OCI-LY7 (cell line): ENCODE results near the gene NT5M. TPM values are rescaled to one million over a fixed set of nuclear protein-coding genes. Genes with fewer than 3 reads are reported as not detected.

Experiments
- BruUV-seq: library from RNA; stranded (reverse); fragments of 400-500 nt; replicated peaks from 2 replicates; lab custom pipeline; 2021; lab: Mats Ljungman, UMichigan
- CTCF ChIA-PET: fragments of 300-600 bp; sonication (Branson Sonifier 250); formaldehyde crosslinking; loops from one replicate; lab custom pipeline; 2022; ENCODE audit warnings: antibody characterized with exemption; ENCODE audit not compliant: unreplicated experiment; lab: Charles Lee
- POLR2A ChIA-PET: fragments of 300-600 bp; sonication (Branson Sonifier 250); formaldehyde crosslinking; loops from one replicate; lab custom pipeline; 2022; ENCODE audit warnings: antibody characterized with exemption; lab: Charles Lee
- DNase-seq: peaks from one replicate; pipeline ENCODE4 v3.0.0-alpha.2; 2015; ENCODE audit warnings: low spot score
- H2AFZ ChIP-seq: fragments of 200-600 bp; sonication (generic), shearing (Covaris generic); 2 replicates; pipeline ENCODE4 v1.6.1; 2014; ENCODE audit warnings: mild to moderate bottlenecking, antibody characterized with exemption, low read length, moderate library complexity
- H3K27ac ChIP-seq: fragments of 200-600 bp; sonication (generic); 2 replicates; pipeline ENCODE4 v1.5.1; 2014; ENCODE audit warnings: mixed run types, low read depth, mild to moderate bottlenecking, moderate library complexity, low read length, inconsistent platforms; ENCODE audit not compliant: poor library complexity, severe bottlenecking
- H3K36me3 ChIP-seq: fragments of 200-600 bp; sonication (generic); 2 replicates; pipeline ENCODE4 v1.6.1; 2014; ENCODE audit warnings: mild to moderate bottlenecking, antibody characterized with exemption, low read length, moderate library complexity, mixed read lengths; ENCODE audit not compliant: insufficient read depth
- H3K4me1 ChIP-seq: fragments of 200-600 bp; sonication (generic); 2 replicates; pipeline ENCODE4 v1.5.1; 2014; ENCODE audit warnings: mild to moderate bottlenecking, low read length; ENCODE audit not compliant: insufficient read depth, poor library complexity, severe bottlenecking
- H3K4me2 ChIP-seq: fragments of 200-600 bp; sonication (generic); 2 replicates; pipeline ENCODE4 v1.6.1; 2014; ENCODE audit warnings: mild to moderate bottlenecking, low read length
- H3K4me3 ChIP-seq: fragments of 200-600 bp; sonication (generic); 2 replicates; pipeline ENCODE4 v1.5.1; 2014; ENCODE audit warnings: mild to moderate bottlenecking, low read depth, low read length; ENCODE audit not compliant: poor library complexity, severe bottlenecking
- H3K79me2 ChIP-seq: fragments of 200-600 bp; sonication (generic); 2 replicates; pipeline ENCODE4 v1.6.1; 2016; ENCODE audit warnings: low read depth, mild to moderate bottlenecking, low read length, moderate library complexity, mixed read lengths; ENCODE audit not compliant: insufficient read depth
- H3K9me2 ChIP-seq: fragments of 200-600 bp; sonication (generic); 2 replicates; pipeline ENCODE4 v1.6.1; 2016; ENCODE audit warnings: mild to moderate bottlenecking, low read length, mixed read lengths; ENCODE audit not compliant: insufficient read depth
- H3K9me3 ChIP-seq: fragments of 200-600 bp; sonication (generic); 2 replicates; pipeline ENCODE4 v1.6.1; 2014; ENCODE audit warnings: mild to moderate bottlenecking, mixed run types, low read length, mixed read lengths
- H4K20me1 ChIP-seq: fragments of 200-600 bp; sonication (generic); 2 replicates; pipeline ENCODE4 v1.6.1; 2014; ENCODE audit warnings: mild to moderate bottlenecking, antibody characterized with exemption, low read length, moderate library complexity, mixed read lengths; ENCODE audit not compliant: insufficient read depth
- CTCF ChIP-seq: fragments of 200-600 bp; sonication (generic); conservative IDR thresholded peaks from 2 replicates; pipeline ENCODE4 v1.5.1; 2014; ENCODE audit warnings: mild to moderate bottlenecking, antibody characterized with exemption, low read length, moderate library complexity, mixed read lengths
- EZH2phosphoT487 ChIP-seq: fragments of 200-600 bp; sonication (generic); IDR thresholded peaks from 2 replicates; pipeline ENCODE4 v1.6.1; 2018; ENCODE audit warnings: low read depth, borderline replicate concordance, mild to moderate bottlenecking, mixed run types, antibody characterized with exemption, low read length, moderate library complexity, mixed read lengths
- intact Hi-C: fragments of 100-400 bp; cut with micrococcal nuclease; formaldehyde crosslinking; loops from one replicate; pipeline ENCODE4 v1.10.0; 2022; ENCODE audit not compliant: unreplicated experiment
- total RNA-seq, 2 experiments: library from RNA; depleted of rRNA in 1 of 2; stranded (reverse); fragments of >200 nt in 1 of 2; shearing (Covaris generic) in 1 of 2; gene quantifications; 2 replicates each; pipeline ENCODE4 v1.2.3, GENCODE V29; 2014 to 2022

Gene NT5M
- total RNA-seq, 2 experiments from 2014 or later = 8.2 to 14.0 TPM

GRCh38 chr17:17295141-17295540, 8.0 kb upstream of the NT5M start:
- Histone ChIP-seq H3K27ac (no peak overlapping the region), H3K4me2 (no peak overlapping the region), H3K4me3 (no peak overlapping the region), H3K36me3 (no peaks in the 10 kb centered on the region), H2AFZ (no peak overlapping the region), H3K9me2 (no peaks in the 10 kb centered on the region), H3K79me2 (no peaks in the 10 kb centered on the region), H4K20me1 (no peaks in the 10 kb centered on the region), H3K9me3 (no peaks in the 10 kb centered on the region), H3K4me1 (peaks cover 2% of the 10 kb centered on the region)
- TF ChIP-seq EZH2phosphoT487 (no peak), CTCF (no peak)
- DNase-seq = no peak
- no TSS peak for BruUV-seq
- intact Hi-C loops = no loop called here
- ChIA-PET CTCF (no interaction called here), POLR2A (interaction anchor here (1.0 to 1.4 kb wide), 3 partner anchors 11 to 20 kb away, joined by 3 to 6 read pairs (median 3); no protein-coding TSS in a partner anchor)

- Histone ChIP-seq H3K4me1 (peaks cover 18% of the 10 kb centered on the region), H3K4me3 (no peak overlapping the region), H4K20me1 (no peaks in the 10 kb centered on the region), H3K4me2 (no peak overlapping the region), H3K27ac (no peak overlapping the region), H3K9me2 (no peaks in the 10 kb centered on the region), H3K36me3 (no peaks in the 10 kb centered on the region), H3K9me3 (no peaks in the 10 kb centered on the region), H3K79me2 (no peaks in the 10 kb centered on the region), H2AFZ (no peak overlapping the region)
- intact Hi-C loops = no loop called here
- no peak for TF ChIP-seq CTCF
- no peak for TF ChIP-seq EZH2phosphoT487
- CTCF ChIA-PET = no interaction called here
- no TSS peak for BruUV-seq
- DNase-seq = no peak
- POLR2A ChIA-PET = interaction anchor here (1.2 kb wide), 1 partner anchor 56 kb away, joined by 3 read pairs; no protein-coding TSS in a partner anchor
Measured at GRCh38 chr17:17297217-17297616, 6.0 kb upstream of the NT5M start.

GRCh38 chr17:17298108-17298507, 5.1 kb upstream of the NT5M start:
- no peaks in the 10 kb centered on the region for H3K9me2 ChIP-seq
- no peak overlapping the region for H3K4me2 ChIP-seq
- no peaks in the 10 kb centered on the region for H4K20me1 ChIP-seq
- POLR2A ChIA-PET = no interaction called here
- no peaks in the 10 kb centered on the region for H3K9me3 ChIP-seq
- no peaks in the 10 kb centered on the region for H3K36me3 ChIP-seq
- no peaks in the 10 kb centered on the region for H3K79me2 ChIP-seq
- H2AFZ ChIP-seq = no peak overlapping the region
- intact Hi-C loops = no loop called here
- peaks cover 21% of the 10 kb centered on the region for H3K4me1 ChIP-seq
- BruUV-seq = no TSS peak
- no peak for DNase-seq
- TF ChIP-seq CTCF (no peak), EZH2phosphoT487 (no peak)
- CTCF ChIA-PET = no interaction called here
- H3K4me3 ChIP-seq = no peak overlapping the region
- H3K27ac ChIP-seq = no peak overlapping the region
